ENCODE results near the gene FIGNL1.

DNA sequence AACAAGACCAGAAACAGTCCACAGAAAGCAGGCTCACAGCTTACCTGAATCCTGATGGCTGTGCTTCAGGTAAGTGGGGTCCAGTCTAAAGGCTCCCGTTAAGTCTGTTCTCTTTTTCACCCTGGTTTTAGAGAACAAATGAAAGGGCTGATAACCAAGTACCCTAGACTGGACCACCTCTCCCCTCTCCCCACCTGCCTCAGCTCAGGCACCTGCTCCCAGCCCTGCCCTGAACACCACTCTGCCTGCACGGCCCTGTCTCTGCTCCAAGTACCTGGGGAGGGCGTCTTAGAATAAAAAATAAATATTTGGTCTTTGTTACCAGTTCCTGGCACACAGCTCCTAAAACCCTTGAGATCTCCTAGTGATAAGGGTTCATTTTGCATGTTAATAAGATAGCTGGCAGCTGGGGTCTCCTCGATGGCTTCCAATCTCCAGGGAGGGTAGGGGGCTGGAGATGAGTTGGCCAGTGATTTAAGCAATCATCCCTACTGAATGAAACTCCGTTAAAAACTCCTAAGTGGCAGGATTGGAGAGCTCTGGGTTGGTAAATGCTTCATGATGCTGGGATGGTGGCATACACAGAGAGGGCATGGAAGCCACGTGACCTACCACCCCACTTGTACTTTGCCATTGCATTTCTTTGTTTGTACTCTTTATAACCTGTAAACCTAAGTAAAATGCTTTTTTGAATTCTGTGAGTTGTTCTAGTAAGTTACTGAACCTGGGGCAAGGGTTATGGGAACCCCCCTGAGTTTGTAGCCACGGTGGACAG, 29.8 kb upstream of the FIGNL1 start:
- TF ChIP-seq, protein P1, sequence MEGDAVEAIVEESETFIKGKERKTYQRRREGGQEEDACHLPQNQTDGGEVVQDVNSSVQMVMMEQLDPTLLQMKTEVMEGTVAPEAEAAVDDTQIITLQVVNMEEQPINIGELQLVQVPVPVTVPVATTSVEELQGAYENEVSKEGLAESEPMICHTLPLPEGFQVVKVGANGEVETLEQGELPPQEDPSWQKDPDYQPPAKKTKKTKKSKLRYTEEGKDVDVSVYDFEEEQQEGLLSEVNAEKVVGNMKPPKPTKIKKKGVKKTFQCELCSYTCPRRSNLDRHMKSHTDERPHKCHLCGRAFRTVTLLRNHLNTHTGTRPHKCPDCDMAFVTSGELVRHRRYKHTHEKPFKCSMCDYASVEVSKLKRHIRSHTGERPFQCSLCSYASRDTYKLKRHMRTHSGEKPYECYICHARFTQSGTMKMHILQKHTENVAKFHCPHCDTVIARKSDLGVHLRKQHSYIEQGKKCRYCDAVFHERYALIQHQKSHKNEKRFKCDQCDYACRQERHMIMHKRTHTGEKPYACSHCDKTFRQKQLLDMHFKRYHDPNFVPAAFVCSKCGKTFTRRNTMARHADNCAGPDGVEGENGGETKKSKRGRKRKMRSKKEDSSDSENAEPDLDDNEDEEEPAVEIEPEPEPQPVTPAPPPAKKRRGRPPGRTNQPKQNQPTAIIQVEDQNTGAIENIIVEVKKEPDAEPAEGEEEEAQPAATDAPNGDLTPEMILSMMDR (IDR thresholded peaks at IDR 0.05; ENCODE audit: low read depth, low read length), result no peak
- no peak for TF ChIP-seq EZH2phosphoT487 (IDR thresholded peaks at IDR 0.05; ENCODE audit: low read depth)
